Putamen (tissue), 1 donor: Measurements from ENCODE around the gene MADD.

Experiments used
- DNase-seq: peaks from one replicate; pipeline ENCODE4 v3.0.0-alpha.2; 2016; ENCODE audit warnings: low spot score

MADD gene

GRCh38 chr11:47251751-47252150 lies 18.2 kb upstream of the MADD start:
- no peak for DNase-seq

GRCh38 chr11:47253660-47254059 lies 16.3 kb upstream of the MADD start:
- DNase-seq = no peak

DNA sequence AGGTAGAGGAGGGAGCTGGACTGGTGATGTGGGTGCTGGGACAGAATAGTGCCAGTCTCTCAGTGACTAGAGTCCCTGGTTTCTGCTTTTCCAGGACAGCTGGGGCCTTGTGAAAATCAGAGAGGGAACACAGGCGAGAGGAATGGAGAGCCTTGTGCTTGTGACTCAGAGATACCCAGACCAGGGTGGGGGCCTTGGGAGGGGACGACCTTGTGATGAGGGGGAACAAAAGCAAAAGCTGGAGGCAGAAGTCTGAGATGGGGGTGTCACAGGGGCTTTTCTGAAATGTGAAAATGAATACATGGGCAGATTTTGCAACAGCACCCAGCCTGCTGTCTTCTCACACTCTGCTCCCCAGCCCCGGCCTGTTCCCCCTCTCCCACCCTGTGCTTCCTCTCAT lies 15.5 kb upstream of the MADD start:
- DNase-seq = no peak

DNA sequence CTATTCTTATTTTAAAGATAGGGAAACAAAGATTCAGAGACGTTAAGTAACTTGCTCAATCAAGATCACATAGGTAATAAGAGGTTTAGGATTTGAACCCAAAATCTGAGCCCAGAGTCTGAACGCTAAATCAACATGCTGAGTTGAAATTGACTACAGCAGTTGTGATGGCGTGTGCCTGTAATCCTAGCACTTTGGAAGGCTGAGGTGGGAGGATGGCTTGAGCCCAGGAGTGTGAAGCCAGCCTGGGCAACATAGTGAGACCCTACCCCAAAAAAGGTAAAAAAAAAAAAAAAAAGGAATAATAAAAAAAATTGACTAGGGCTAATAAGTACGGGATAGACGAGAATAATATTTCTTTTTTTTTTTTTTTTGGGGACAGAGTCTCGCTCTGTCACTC lies 13.6 kb upstream of the MADD start:
- DNase-seq = no peak

GRCh38 chr11:47257177-47257516 lies 12.8 kb upstream of the MADD start:
- DNase-seq = no peak

DNA sequence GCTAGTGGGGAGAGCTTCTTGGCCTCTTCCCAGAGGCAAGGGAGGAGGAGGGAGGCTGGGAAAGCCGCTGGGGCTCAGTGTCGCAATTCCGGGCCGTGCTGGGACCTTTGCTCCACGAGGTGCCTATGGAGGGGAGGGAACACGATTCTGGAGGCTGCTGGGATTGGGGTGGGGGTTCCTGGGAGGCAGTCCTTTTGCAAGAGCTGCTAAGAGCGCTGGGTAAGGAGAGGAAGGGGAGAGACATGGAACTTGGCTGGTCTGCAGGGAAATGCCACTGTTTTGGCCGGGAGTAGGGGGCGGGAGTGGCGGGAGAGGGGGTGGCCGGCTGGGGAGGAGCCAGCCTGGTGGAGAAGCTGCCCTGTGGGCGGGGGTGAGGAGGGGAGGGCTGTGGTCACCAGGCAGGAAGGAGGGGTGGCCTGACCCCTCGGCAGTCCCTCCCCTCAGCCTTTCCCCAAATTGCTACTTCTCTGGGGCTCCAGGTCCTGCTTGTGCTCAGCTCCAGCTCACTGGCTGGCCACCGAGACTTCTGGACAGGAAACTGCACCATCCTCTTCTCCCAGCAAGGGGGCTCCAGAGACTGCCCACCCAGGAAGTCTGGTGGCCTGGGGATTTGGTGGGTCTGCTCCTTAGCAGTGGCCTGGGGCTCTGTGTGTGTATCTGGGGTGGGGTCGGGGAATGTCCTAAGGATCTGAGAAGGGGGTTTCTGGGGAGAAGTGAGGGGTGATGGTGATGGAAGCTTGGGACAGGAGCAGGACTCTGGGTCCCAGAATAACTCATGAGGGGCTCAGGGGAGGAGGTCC lies 12.2 kb upstream of the MADD start, which contains the start of gene NR1H3:
Gene NR1H3, plus strand, starts transcription at position 480 of the 800 bp plus-strand sequence. CDS start 1,221 bp downstream, outside the sequence.
- no peak for DNase-seq

- no peak for DNase-seq
Measured at GRCh38 chr11:47258317-47258902, 11.5 kb upstream of the MADD start.

DNA sequence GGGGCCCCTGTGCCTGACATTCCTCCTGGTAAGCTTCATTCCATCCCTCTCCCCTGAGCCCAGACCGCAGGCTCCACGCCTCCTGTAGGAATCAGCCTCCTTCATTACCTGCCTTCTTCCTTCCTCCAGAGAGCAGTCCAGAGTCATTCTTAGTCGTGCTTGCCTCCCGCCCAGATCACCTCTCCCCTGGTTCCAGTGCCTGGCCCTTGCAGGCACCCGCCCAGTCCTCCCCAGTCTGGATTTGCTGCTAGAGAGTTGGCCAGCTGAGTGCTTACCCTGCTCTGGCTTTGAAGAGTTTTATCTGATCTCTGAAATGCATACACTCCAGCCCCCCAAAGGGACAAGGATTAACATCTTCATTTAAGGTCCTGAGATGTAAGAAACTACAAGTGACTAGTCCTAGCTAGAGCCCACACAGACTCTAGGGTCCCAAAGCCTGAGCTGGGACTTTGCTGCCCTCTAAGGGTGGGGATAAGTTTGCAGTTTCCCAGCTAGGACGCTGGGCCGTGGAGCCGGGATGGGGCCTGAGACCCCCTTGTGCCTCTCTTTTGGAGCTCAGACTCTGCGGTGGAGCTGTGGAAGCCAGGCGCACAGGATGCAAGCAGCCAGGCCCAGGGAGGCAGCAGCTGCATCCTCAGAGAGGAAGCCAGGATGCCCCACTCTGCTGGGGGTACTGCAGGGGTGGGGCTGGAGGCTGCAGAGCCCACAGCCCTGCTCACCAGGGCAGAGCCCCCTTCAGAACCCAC lies 10.5 kb upstream of the MADD start:
- no peak for DNase-seq

- DNase-seq = no peak
Measured at GRCh38 chr11:47260366-47260765, 9.6 kb upstream of the MADD start.

GRCh38 chr11:47261291-47261800 lies 8.6 kb upstream of the MADD start:
- DNase-seq = no peak

DNA sequence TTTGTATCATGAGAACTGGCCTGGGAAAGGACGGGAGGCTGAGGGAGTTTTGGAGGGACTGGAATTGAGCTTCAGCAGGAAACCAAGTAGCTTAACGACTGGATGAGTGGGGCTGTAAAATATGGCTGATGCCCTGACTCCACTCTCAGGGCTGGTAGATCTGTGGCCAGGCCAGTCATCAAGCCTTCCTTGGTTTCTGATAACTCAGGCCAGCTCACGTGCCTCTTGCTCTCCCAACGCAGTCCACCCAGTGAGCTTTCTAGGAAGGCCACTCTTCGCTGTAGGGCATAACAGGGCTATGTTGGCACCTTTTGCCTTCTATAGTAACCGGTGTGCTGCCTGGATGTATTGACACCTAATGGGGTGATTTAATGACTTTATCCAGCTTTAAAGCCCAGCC lies 5.8 kb upstream of the MADD start:
- DNase-seq = no peak

DNA sequence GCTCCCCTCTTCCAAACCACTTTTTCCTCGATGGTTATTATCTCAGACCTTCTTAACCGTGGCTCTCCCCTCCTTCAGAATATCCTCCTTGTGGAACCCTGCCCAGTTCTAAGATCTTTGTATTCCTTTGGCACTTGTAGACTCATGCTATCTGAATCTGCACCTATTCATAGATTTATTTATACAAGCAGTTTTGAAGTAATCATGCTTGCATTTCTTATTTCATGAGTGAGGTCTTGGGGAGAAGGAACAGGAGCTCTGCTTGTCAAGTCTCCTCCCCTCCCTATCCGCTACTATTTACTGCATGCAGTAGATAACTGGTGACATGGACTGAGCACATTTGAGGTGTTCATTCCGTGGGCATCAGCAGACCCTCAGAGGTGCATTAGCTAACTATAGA lies 5.4 kb upstream of the MADD start:
- no peak for DNase-seq

DNA sequence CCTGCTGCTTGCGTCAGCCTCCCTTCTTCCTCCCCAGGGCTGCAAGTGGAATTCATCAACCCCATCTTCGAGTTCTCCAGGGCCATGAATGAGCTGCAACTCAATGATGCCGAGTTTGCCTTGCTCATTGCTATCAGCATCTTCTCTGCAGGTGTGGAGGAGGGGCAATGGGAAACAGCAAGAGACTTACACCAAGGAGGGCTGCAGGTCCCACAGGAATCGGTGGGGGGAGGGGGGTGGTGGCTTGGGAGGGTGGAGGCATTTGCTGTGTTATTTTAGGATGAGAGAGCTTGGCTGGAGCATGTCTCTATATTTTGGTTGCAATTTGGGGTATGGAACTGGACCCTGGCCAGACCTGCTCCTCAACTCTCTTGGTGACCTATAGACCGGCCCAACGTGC lies 2.1 kb upstream of the MADD start:
- no peak for DNase-seq

- DNase-seq = no peak
Measured at GRCh38 chr11:47268448-47269001, 1.4 kb upstream of the MADD start.

DNA sequence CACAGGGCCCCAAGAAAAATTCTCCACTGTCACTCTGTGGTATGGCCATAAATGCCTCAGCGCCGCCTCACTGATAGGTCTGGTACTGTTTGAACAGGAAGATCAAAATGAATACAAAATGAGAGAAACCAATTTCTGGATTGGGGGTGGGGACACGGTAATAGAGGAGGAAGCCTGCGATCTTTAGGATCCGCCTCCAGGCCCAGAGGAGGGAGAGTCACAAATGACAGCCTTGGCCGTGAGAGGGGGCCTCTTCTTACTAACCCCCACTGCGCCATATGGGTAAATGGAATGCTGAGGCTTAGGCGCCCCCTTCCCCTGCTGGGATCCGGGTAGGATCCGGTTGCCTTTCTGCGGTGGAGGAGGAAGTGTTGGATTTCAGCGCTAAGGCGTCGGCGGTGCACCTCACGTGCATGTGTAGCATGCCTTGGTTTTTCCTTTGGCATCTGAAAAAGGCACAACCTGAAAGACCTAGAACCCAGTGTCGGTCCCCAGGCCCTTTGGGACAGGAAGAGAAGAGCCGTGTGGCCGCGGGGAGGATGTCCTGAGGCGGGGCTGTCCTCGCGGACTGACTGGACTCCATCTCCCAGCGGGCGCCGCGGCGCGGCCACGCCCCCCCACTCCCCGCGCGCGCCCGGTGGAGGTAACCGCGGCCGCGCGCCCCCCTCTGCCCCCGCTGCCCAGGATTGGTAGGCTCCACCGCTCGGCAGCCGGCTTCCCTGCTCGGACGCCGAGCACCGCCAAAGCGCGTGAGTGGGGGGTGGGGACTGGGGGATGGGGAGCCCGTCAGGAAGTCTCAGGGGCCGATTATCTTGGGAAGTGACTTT lies 718 bp upstream of the MADD start:
- DNase-seq = peak; percentile 90

DNA sequence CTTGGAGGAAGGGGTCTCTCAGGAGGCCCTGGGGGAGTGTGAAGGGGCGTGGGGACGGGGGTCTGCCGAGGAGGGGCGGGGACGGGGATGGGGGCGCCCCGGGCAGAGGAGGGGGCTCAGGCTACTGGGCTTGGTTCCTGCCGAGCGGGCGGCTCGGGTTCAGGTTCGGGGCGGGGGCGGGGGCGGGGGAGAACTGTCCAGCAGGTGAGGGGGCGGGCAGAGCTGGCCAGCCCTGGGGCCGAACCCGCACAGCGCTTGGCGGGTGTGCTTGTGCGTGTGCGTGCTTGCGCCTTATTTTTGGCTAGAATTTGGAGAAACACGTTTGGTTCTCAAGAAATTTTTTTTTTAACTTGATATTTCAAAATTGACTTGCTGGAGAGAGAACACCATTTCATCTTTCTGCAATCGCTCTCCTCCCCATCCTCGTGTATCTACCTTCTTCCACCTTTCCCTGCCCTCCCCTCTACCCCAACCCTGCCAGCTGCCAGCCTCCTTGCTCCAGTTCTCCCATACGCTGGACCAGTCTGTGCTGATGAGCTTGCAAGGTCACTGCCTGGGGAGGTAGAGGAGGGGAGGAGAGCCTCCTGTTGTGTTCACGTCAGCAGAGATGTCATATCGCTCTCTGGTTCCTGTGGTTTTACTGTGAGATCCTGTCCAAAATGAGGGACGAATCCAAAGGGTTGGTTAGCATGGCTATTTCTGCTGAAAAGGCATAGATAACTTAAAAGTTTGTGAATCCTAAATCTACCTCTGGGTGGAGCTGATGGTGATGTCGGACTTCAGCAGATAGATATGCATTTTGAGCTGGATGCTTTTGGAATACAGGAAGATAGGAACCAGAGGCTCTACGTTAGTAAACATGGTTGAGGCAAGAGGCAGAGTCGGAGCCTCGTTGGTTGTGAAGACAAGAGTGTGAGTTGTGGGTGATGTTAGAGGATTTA lies 668 bp downstream of the MADD start:
- DNase-seq = no peak

- DNase-seq = no peak
Measured at GRCh38 chr11:47271328-47271727, 1.4 kb downstream of the MADD start.

DNA sequence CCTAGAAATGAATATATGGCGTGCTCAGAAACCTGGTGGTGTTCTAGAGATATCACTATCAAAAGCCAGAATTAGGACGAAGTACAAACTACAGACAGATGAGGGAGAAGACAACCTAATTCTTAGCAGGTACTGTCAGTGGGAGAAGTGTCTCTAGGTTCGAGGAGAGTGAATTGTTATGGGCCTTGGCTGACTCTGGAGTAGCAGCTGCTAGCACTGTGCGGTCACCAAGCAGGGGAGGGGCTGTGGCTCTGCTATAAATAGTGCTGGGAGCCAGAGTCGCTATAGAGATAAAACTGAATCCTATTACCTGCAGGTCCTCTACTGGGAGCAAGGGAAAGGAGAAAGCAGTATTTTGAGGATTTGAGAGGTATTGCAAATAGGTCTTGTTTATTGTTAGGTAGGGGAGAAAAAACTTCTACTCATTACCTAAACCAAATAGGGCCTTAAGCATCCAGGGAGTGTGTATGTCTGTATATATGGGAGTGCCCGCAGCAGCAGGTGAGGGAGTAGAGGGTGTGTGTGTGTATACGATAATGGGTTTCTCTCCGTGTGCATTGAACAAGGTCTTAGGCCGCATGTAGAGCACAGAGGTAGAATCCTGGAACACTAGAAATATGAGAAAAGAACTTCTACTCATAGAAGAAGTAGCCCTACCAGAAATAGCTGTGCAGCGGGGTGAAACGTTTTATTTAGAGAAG lies 2.2 kb downstream of the MADD start:
- no peak for DNase-seq

DNA sequence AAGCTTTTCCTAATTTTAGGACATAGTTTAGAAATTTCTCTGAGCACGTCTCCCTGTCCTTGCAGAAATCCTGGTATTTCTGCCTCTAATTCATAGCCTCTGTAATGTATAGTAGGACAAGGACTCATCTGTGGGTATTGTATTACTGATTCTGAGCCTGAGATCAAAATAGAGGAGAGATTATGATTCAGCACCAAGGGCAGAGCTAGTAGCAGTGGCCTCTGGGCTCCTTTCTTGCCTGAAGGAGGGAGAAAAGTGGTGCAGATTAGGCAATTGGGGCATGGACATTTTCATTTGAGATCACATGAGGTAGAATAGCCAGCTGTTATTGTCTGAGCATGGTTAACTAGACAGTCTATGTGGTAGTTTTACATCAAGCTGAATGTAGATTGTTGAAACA lies 2.8 kb downstream of the MADD start:
- no peak for DNase-seq
